H1 (cell line): ENCODE results near the gene CEMIP2. TPM values are rescaled to one million over a fixed set of nuclear protein-coding genes. Genes with fewer than 3 reads are reported as not detected.

Experiments used
- CTCF ChIA-PET: fragments of 300-600 bp; sonication (Branson Sonifier 250); formaldehyde crosslinking; loops from one replicate; lab custom pipeline; 2021; ENCODE audit not compliant: partially characterized antibody; lab: Charles Lee
- POLR2A ChIA-PET: fragments of 300-600 bp; sonication (Branson Sonifier 250); formaldehyde crosslinking; loops from one replicate; lab custom pipeline; 2021; ENCODE audit warnings: inconsistent platforms; ENCODE audit not compliant: partially characterized antibody; lab: Charles Lee
- DNase-seq, 2 experiments: peaks; one replicate each; pipeline versions ENCODE4 v3.0.0 to v3.0.0-alpha.2; 2010 to 2022; ENCODE audit warnings: low spot score in 2 of 2, low read depth in 1 of 2, mixed read lengths in 1 of 2
- FAIRE-seq: peaks from 2 replicates; lab custom pipeline; 2011; peaks lifted over from hg19 to GRCh38; lab: Jason Lieb, UNC
- H2AFZ ChIP-seq: 2 replicates; pipeline ENCODE4 v1.8.1; 2012; ENCODE audit warnings: low read length, inconsistent platforms
- H2AK5ac ChIP-seq: 2 replicates; pipeline ENCODE4 v1.6.1; 2013; ENCODE audit warnings: low read depth, low read length
- H2BK120ac ChIP-seq: replicated peaks from 2 replicates; pipeline ENCODE3; 2013; ENCODE audit warnings: low read depth, low read length, inconsistent platforms
- H2BK12ac ChIP-seq: 2 replicates; pipeline ENCODE4 v1.6.1; 2013; ENCODE audit warnings: low read depth, low read length
- H2BK15ac ChIP-seq: 2 replicates; pipeline ENCODE4 v1.6.1; 2013; ENCODE audit warnings: low read length
- H2BK20ac ChIP-seq: 2 replicates; pipeline ENCODE4 v1.6.1; 2013; ENCODE audit warnings: low read length
- H2BK5ac ChIP-seq: 2 replicates; pipeline ENCODE4 v1.6.1; 2013; ENCODE audit warnings: low read depth, low read length
- H3K14ac ChIP-seq: 2 replicates; pipeline ENCODE4 v1.6.1; 2013; ENCODE audit warnings: inconsistent platforms; ENCODE audit not compliant: insufficient read length
- H3K18ac ChIP-seq: 2 replicates; pipeline ENCODE4 v1.6.1; 2013; ENCODE audit warnings: low read length; ENCODE audit errors: extremely low read depth
- H3K23ac ChIP-seq: 2 replicates; pipeline ENCODE4 v1.6.1; 2013; ENCODE audit warnings: inconsistent platforms; ENCODE audit not compliant: insufficient read length
- H3K23me2 ChIP-seq: 2 replicates; pipeline ENCODE4 v1.6.1; 2013; ENCODE audit warnings: low read depth, low read length
- H3K27ac ChIP-seq: 2 replicates; pipeline ENCODE4 v1.6.1; 2011; ENCODE audit warnings: low read depth, low read length, inconsistent platforms
- H3K27me3 ChIP-seq, 4 experiments: replicated peaks in 1 of 4; 1 replicate in 1 of 4; 2 replicates in 3 of 4; pipeline versions ENCODE4 v1.6.1 to v1.8.1; 2011 to 2013; ENCODE audit warnings: low read length in 3 of 4, mild to moderate bottlenecking in 3 of 4, inconsistent platforms in 2 of 4, mixed read lengths in 2 of 4, moderate library complexity in 1 of 4; ENCODE audit not compliant: control insufficient read depth in 3 of 4, insufficient read depth in 3 of 4; ENCODE audit errors: extremely low read depth in 1 of 4
- H3K36me3 ChIP-seq, 4 experiments: 2 replicates each; pipeline versions ENCODE4 v1.6.1 to v1.8.1; 2011 to 2013; ENCODE audit warnings: mild to moderate bottlenecking in 4 of 4, low read length in 3 of 4, moderate library complexity in 2 of 4, control low read depth in 1 of 4, inconsistent platforms in 1 of 4; ENCODE audit not compliant: insufficient read depth in 4 of 4, control insufficient read depth in 2 of 4
- H3K4ac ChIP-seq: replicated peaks from 2 replicates; pipeline ENCODE3; 2013; ENCODE audit warnings: low read length, low read depth, mixed read lengths, inconsistent platforms; ENCODE audit not compliant: insufficient read length
- H3K4me1 ChIP-seq, 4 experiments: replicated peaks in 1 of 4; 1 replicate in 1 of 4; 2 replicates in 3 of 4; pipeline versions ENCODE4 v1.6.1 to v1.8.1; 2011 to 2013; ENCODE audit warnings: low read length in 3 of 4, inconsistent platforms in 2 of 4, mixed read lengths in 1 of 4; ENCODE audit not compliant: insufficient read depth in 4 of 4, control insufficient read depth in 3 of 4
- H3K4me2 ChIP-seq, 2 experiments: 2 replicates each; pipeline versions ENCODE4 v1.6.1 to v1.8.1; 2011 to 2013; ENCODE audit warnings: low read depth in 2 of 2, low read length in 2 of 2, control low read depth in 1 of 2, inconsistent platforms in 1 of 2, mild to moderate bottlenecking in 1 of 2; ENCODE audit not compliant: insufficient read depth in 1 of 2
- H3K4me3 ChIP-seq, 4 experiments: fragments of 200-600, 300-600 bp in 1 of 4; sonication (generic), shearing (Covaris generic), sonication (Bioruptor Twin) in 1 of 4; 2 replicates each; pipeline versions ENCODE4 v1.5.1 to v1.8.1; 2011 to 2016; ENCODE audit warnings: low read length in 4 of 4, low read depth in 3 of 4, control low read depth in 2 of 4, inconsistent platforms in 2 of 4, mild to moderate bottlenecking in 2 of 4, mixed read lengths in 1 of 4, moderate library complexity in 1 of 4; ENCODE audit not compliant: insufficient read depth in 2 of 4; ENCODE audit errors: extremely low read depth in 1 of 4
- H3K56ac ChIP-seq: replicated peaks from 2 replicates; pipeline ENCODE3; 2013; ENCODE audit warnings: low read depth, mild to moderate bottlenecking, mixed read lengths, low read length, inconsistent platforms; ENCODE audit not compliant: insufficient read length
- H3K79me1 ChIP-seq: 2 replicates; pipeline ENCODE4 v1.6.1; 2013; ENCODE audit warnings: low read depth, low read length, control low read depth
- H3K79me2 ChIP-seq, 2 experiments: 2 replicates each; pipeline versions ENCODE4 v1.6.1 to v1.8.1; 2012 to 2013; ENCODE audit warnings: low read length in 2 of 2, mild to moderate bottlenecking in 2 of 2, inconsistent platforms in 1 of 2; ENCODE audit not compliant: insufficient read depth in 2 of 2, control insufficient read depth in 1 of 2
- H3K9ac ChIP-seq, 4 experiments: replicated peaks in 1 of 4; 1 replicate in 1 of 4; 2 replicates in 3 of 4; pipeline versions ENCODE4 v1.6.1 to v1.8.1; 2011 to 2013; ENCODE audit warnings: low read depth in 3 of 4, low read length in 3 of 4, control low read depth in 2 of 4, mild to moderate bottlenecking in 2 of 4, moderate library complexity in 2 of 4, inconsistent platforms in 1 of 4; ENCODE audit errors: extremely low read depth in 1 of 4
- H3K9me3 ChIP-seq, 2 experiments: 2 replicates each; pipeline versions ENCODE4 v1.6.1 to v1.8.1; 2012 to 2013; ENCODE audit warnings: mild to moderate bottlenecking in 2 of 2, moderate library complexity in 2 of 2, control low read depth in 1 of 2, inconsistent platforms in 1 of 2, low read depth in 1 of 2, low read length in 1 of 2, mixed read lengths in 1 of 2; ENCODE audit not compliant: insufficient read depth in 2 of 2
- H4K20me1 ChIP-seq, 2 experiments: replicated peaks in 1 of 2; 2 replicates each; pipeline versions ENCODE3 to v1.8.1; 2011 to 2013; ENCODE audit warnings: inconsistent platforms in 2 of 2, low read length in 2 of 2, mild to moderate bottlenecking in 1 of 2; ENCODE audit not compliant: insufficient read depth in 2 of 2, control insufficient read depth in 1 of 2
- H4K5ac ChIP-seq: 2 replicates; pipeline ENCODE4 v1.6.1; 2013; ENCODE audit warnings: low read length, low read depth, mixed read lengths, inconsistent platforms; ENCODE audit not compliant: insufficient read length
- H4K8ac ChIP-seq: 2 replicates; pipeline ENCODE4 v1.8.0; 2013; ENCODE audit warnings: mild to moderate bottlenecking, moderate library complexity, low read length, inconsistent platforms; ENCODE audit not compliant: insufficient read depth; ENCODE audit errors: extremely low read depth
- H4K91ac ChIP-seq: replicated peaks from 2 replicates; pipeline ENCODE3; 2013; ENCODE audit warnings: low read length, mixed read lengths, inconsistent platforms; ENCODE audit not compliant: insufficient read length
- JUND ChIP-seq: IDR thresholded peaks from 2 replicates; pipeline ENCODE4 v1.6.1; 2011; ENCODE audit warnings: mild to moderate bottlenecking, improper control_type of control experiment, low read length
- WGBS, 2 experiments: shearing (Covaris generic) in 1 of 2; methylation state at CpG; one replicate each; pipeline versions ENCODE4 v1.1.6 to v1.1.7; 2013 to 2015; ENCODE audit warnings: low lambda C conversion rate in 2 of 2, mixed read lengths in 2 of 2, inconsistent platforms in 1 of 2, low coverage in 1 of 2, missing lambda C conversion rate in 1 of 2; ENCODE audit not compliant: insufficient replicate concordance in 2 of 2, insufficient coverage in 1 of 2, insufficient read length in 1 of 2; ENCODE audit errors: extremely low coverage in 1 of 2, missing lambda C conversion rate in 1 of 2; 5-methylcytosine and 5-hydroxymethylcytosine counted together
- polyA plus RNA-seq, 7 experiments: library from polyadenylated mRNA; depleted of rRNA in 3 of 7; stranded (reverse) in 5 of 7; unstranded in 2 of 7; fragments of >200 nt in 5 of 7; fragments of 200-250 nt in 2 of 7; gene quantifications; 1 replicate in 5 of 7; 2 replicates in 1 of 7; 4 replicates in 1 of 7; pipeline versions ENCODE4 v1.2.1 to v1.2.3, GENCODE V29; 2011 to 2013; ENCODE audit warnings: missing spikeins in 2 of 7, mixed read lengths in 2 of 7
- total RNA-seq: library from RNA; stranded (reverse); fragmentation: NEBNext Ultra II Directional; extraction: Animal tissue kit (Norgen Biotek cat#: 25700); gene quantifications from 2 replicates; pipeline ENCODE4 v1.2.1, GENCODE V29; 2021

Gene CEMIP2
- total and polyA plus RNA-seq, 2 of the 8 experiments (the other 6 are each of a cell fraction or from before 2014, with no cell fraction given) = 25.2 to 52.1 TPM

DNA sequence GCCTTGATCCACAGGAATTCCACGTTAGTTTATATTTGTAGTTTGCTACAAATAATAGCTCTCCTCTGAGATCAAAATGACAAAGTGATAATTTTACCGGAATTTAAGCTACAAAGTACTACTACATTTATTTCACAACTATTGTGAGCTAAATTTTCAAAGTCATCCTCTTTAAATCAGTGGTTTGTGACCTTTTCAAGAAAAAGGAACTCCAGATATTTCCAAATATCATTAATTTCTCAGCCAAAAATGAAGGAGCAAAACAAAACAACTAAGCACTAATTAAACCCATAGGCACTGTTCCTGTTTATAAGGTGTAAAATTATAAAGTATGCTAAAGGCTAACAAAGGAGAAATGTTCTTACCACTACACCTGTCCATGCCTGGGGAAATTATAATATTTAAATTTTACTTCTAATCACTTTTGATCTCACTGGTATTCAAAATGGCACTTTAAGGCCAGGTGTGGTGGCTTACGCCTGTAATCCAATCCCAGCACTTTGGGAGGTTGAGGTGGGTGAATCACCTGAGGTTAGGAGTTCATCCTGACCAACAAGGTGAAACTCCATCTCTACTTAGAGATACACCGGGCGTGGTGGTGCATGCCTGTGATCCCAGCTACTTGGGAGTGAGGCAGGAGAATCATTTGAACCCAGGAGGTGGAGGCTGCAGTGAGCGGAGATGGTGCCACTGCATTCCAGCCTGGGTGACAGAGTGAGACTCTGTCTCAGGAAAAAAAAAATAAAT is 77.5 kb downstream of the CEMIP2 start:
- POLR2A ChIA-PET = interaction anchor here (0.7 to 1.3 kb wide), 4 partner anchors 8 to 77 kb away, joined by 3 read pairs; no protein-coding TSS in a partner anchor
- 91% methylated on average over 6 of the region's 6 CpGs; no CpG with 5 or more reads in 1 of the 2 experiments for WGBS, 2 experiments

More for the DNA sequence above, 77.5 kb downstream of the CEMIP2 start:
- Histone ChIP-seq H3K56ac (no peak overlapping the region), H4K20me1 (peaks cover 0 to 3% of the 10 kb centered on the region in 2 experiments), H3K9me3 (no peaks in the 10 kb centered on the region), H3K27ac (no peak overlapping the region), H2AFZ (no peak overlapping the region), H2BK5ac (no peak overlapping the region), H3K4me2 (no peak overlapping the region), H3K18ac (no peak overlapping the region), H3K79me1 (peaks cover 3% of the 10 kb centered on the region; the same call in 1 of the 2 replicates), H3K36me3 (peaks cover 8 to 71% (median 29%) of the 10 kb centered on the region in 4 experiments; a peak in 7 of 8 replicates), H3K79me2 (no peaks in the 10 kb centered on the region), H4K91ac (no peak overlapping the region), H2BK12ac (no peak overlapping the region), H4K5ac (no peak overlapping the region), H2BK120ac (no peak overlapping the region), H2AK5ac (no peak overlapping the region), H3K4me1 (no peaks in the 10 kb centered on the region)
- CTCF ChIA-PET = interaction anchor here (0.6 to 2.6 kb wide), 4 partner anchors 63 to 109 kb away, joined by 3 to 11 read pairs (median 4); no protein-coding TSS in a partner anchor
- no peak for FAIRE-seq
- no peak for DNase-seq
- TF ChIP-seq JUND = no peak
- TF ChIP-seq, all 59 proteins: peak for 0
- Histone ChIP-seq H3K4me3 (no peak overlapping the region), H3K14ac (no peak overlapping the region), H2BK20ac (no peak overlapping the region), H2BK15ac (no peak overlapping the region), H3K23me2 (no peaks in the 10 kb centered on the region), H3K4ac (no peak overlapping the region), H3K23ac (no peak overlapping the region), H3K9ac (no peak overlapping the region), H4K8ac (no peak overlapping the region), H3K27me3 (no peaks in the 10 kb centered on the region)
